ENCODE data around the gene DLGAP3. TPM values are rescaled to one million over a fixed set of nuclear protein-coding genes. Genes with fewer than 3 reads are reported as not detected.

Gene DLGAP3
- polyA plus RNA-seq, 2 of the 4 experiments (the other 2 are of a cell fraction) = 0.05 TPM; not detected in 1

- H3K4me1 ChIP-seq = no peaks in the 10 kb centered on the region
- no peak for ATAC-seq
- POLR2A ChIA-PET = interaction anchor here (0.6 kb wide), 1 partner anchor 10 kb away, joined by 4 read pairs; no protein-coding TSS in a partner anchor
- no peak overlapping the region for H3K4me3 ChIP-seq
- no peak for FAIRE-seq
- H3K9me3 ChIP-seq = no peaks in the 10 kb centered on the region
- 94% methylated on average over 6 of the region's 6 CpGs for WGBS (ENCODE audit: missing lambda C conversion rate)
- CTCF ChIA-PET = interaction anchor here (1.3 to 2.3 kb wide), 2 partner anchors 9 to 15 kb away, joined by 3 to 6 read pairs; partner anchors contain the start of gene TMEM35B
- DNase-seq (ENCODE audit: low read depth in 1 of 2, low spot score in 1 of 2) = no peak
- TF ChIP-seq MAZ (IDR thresholded peaks at IDR 0.05; ENCODE audit: borderline replicate concordance, low read depth, low read length) = no peak
- TF ChIP-seq CHD4 (IDR thresholded peaks at IDR 0.05; ENCODE audit: borderline replicate concordance) = no peak
- TF ChIP-seq RNF2 (IDR thresholded peaks at IDR 0.05; ENCODE audit: borderline replicate concordance, low read depth) = no peak
- TF ChIP-seq FOSL2 (IDR thresholded peaks at IDR 0.05) = no peak
- TF ChIP-seq FOSL2 (CRISPR knock-in tag; IDR thresholded peaks at IDR 0.05) = no peak
- no peak for TF ChIP-seq KDM1A (IDR thresholded peaks at IDR 0.05; ENCODE audit: low read depth)
- no peak for TF ChIP-seq MAFK (IDR thresholded peaks at IDR 0.05; ENCODE audit: partially characterized antibody)
- TF ChIP-seq MYC (IDR thresholded peaks at IDR 0.05; ENCODE audit: borderline replicate concordance, low read length) = no peak
- no peak for TF ChIP-seq SREBF2 (IDR thresholded peaks at IDR 0.05)
- TF ChIP-seq CBX2 (IDR thresholded peaks at IDR 0.05; ENCODE audit: borderline replicate concordance, low read depth) = no peak
- H3K4me2 ChIP-seq = no peak overlapping the region
- no peak overlapping the region for H3K27ac ChIP-seq
Measured at GRCh38 chr1:34975771-34976170, 46.3 kb upstream of the DLGAP3 start.

- DNase-seq (ENCODE audit: low read depth in 1 of 2, low spot score in 1 of 2) = no peak
- 95% methylated on average over 3 of the region's 3 CpGs for WGBS (ENCODE audit: missing lambda C conversion rate)
- H3K4me3 ChIP-seq = no peak overlapping the region
- CTCF ChIA-PET = interaction anchor here (2.3 kb wide), 1 partner anchor 9 kb away, joined by 6 read pairs; the partner anchor contains the start of gene TMEM35B
- H3K4me2 ChIP-seq = no peak overlapping the region
- no peak for ATAC-seq
- no peak overlapping the region for H3K27ac ChIP-seq
- POLR2A ChIA-PET = no interaction called here
- TF ChIP-seq MYC (IDR thresholded peaks at IDR 0.05; ENCODE audit: borderline replicate concordance, low read length) = no peak
- TF ChIP-seq NPAS2 (CRISPR knock-in tag; IDR thresholded peaks at IDR 0.05; ENCODE audit: borderline replicate concordance) = no peak
- no peak for TF ChIP-seq MAZ (IDR thresholded peaks at IDR 0.05; ENCODE audit: borderline replicate concordance, low read depth, low read length)
- no peak for TF ChIP-seq SREBF2 (IDR thresholded peaks at IDR 0.05)
- no peak for TF ChIP-seq EHF (CRISPR knock-in tag; IDR thresholded peaks at IDR 0.05)
- no peak for TF ChIP-seq BHLHE40 (IDR thresholded peaks at IDR 0.05; ENCODE audit: low read depth, low read length)
- no peak for TF ChIP-seq RARB (CRISPR knock-in tag; IDR thresholded peaks at IDR 0.05)
- TF ChIP-seq RFX5 (IDR thresholded peaks at IDR 0.05) = no peak
- TF ChIP-seq SMC3 (IDR thresholded peaks at IDR 0.05) = no peak
- no peak for TF ChIP-seq ZC3H11A (IDR thresholded peaks at IDR 0.05)
- TF ChIP-seq KDM5A (IDR thresholded peaks at IDR 0.05) = no peak
- no peak for TF ChIP-seq MAX (IDR thresholded peaks at IDR 0.05)
- no peak for TF ChIP-seq PBX3 (IDR thresholded peaks at IDR 0.05)
- TF ChIP-seq REST (IDR thresholded peaks at IDR 0.05) = no peak
- no peak for TF ChIP-seq PHF8 (IDR thresholded peaks at IDR 0.05; ENCODE audit: borderline replicate concordance, low read depth)
- TF ChIP-seq JUN (IDR thresholded peaks at IDR 0.05) = no peak
- TF ChIP-seq ZSCAN20 (CRISPR knock-in tag; IDR thresholded peaks at IDR 0.05) = no peak
- TF ChIP-seq HEYL (CRISPR knock-in tag; IDR thresholded peaks at IDR 0.05) = no peak
- TF ChIP-seq USF2 (IDR thresholded peaks at IDR 0.05) = no peak
- TF ChIP-seq ATOH8 (CRISPR knock-in tag; IDR thresholded peaks at IDR 0.05; ENCODE audit: low read depth) = no peak
- H3K4me1 ChIP-seq = no peaks in the 10 kb centered on the region
- FAIRE-seq = no peak
- H3K9me3 ChIP-seq = no peaks in the 10 kb centered on the region
Measured at GRCh38 chr1:34975338-34975737, 45.9 kb upstream of the DLGAP3 start.

All from A549 (cell line).